Neuronal stem cell (in vitro differentiated cells): ENCODE results near the gene THSD4.

ENCODE experiments used
- DNase-seq: peaks from one replicate; pipeline ENCODE4 v3.0.0-alpha.2; 2013; ENCODE audit warnings: low spot score
- H2AFZ ChIP-seq: one replicate; pipeline ENCODE4 v1.6.1; 2013; ENCODE audit warnings: mild to moderate bottlenecking, low read length, inconsistent platforms
- H2AK5ac ChIP-seq: 2 replicates; pipeline ENCODE4 v1.6.1; 2013; ENCODE audit warnings: low read depth, mild to moderate bottlenecking, inconsistent platforms, low read length, moderate library complexity, mixed read lengths
- H2BK120ac ChIP-seq: 2 replicates; pipeline ENCODE4 v1.6.1; 2013; ENCODE audit warnings: low read depth, mild to moderate bottlenecking, inconsistent platforms, low read length, moderate library complexity, mixed read lengths
- H2BK12ac ChIP-seq: one replicate; pipeline ENCODE4 v1.6.1; 2013; ENCODE audit warnings: low read length, inconsistent platforms
- H2BK15ac ChIP-seq: 2 replicates; pipeline ENCODE4 v1.6.1; 2013; ENCODE audit warnings: mild to moderate bottlenecking, low read length, inconsistent platforms, mixed read lengths
- H2BK5ac ChIP-seq: one replicate; pipeline ENCODE4 v1.6.1; 2013; ENCODE audit warnings: inconsistent platforms, mild to moderate bottlenecking, low read length, moderate library complexity
- H3K14ac ChIP-seq: one replicate; pipeline ENCODE4 v1.6.1; 2013; ENCODE audit warnings: low read length, inconsistent platforms
- H3K18ac ChIP-seq: 2 replicates; pipeline ENCODE4 v1.6.1; 2013; ENCODE audit warnings: low read length, inconsistent platforms
- H3K23ac ChIP-seq: 2 replicates; pipeline ENCODE4 v1.6.1; 2013; ENCODE audit warnings: low read depth, mild to moderate bottlenecking, mixed read lengths, low read length, inconsistent platforms; ENCODE audit not compliant: poor library complexity
- H3K27ac ChIP-seq: replicated peaks from 3 replicates; pipeline ENCODE4 v1.5.1; 2013; ENCODE audit warnings: low read length, inconsistent platforms
- H3K27me3 ChIP-seq, 3 experiments: 2 replicates each; pipeline ENCODE4 v1.6.1; 2013; ENCODE audit warnings: low read length in 3 of 3, mild to moderate bottlenecking in 2 of 3, inconsistent platforms in 1 of 3, low read depth in 1 of 3, mixed read lengths in 1 of 3, moderate library complexity in 1 of 3; ENCODE audit not compliant: control insufficient read depth in 3 of 3, insufficient read depth in 3 of 3
- H3K36me3 ChIP-seq, 2 donors: replicated peaks in 1 of 2; 2 replicates each; pipeline ENCODE4 v1.6.1; 2013; ENCODE audit warnings: low read length in 2 of 2; ENCODE audit not compliant: control insufficient read depth in 2 of 2, insufficient read depth in 2 of 2
- H3K4ac ChIP-seq: 2 replicates; pipeline ENCODE4 v1.6.1; 2013; ENCODE audit warnings: inconsistent platforms, mild to moderate bottlenecking, low read length, moderate library complexity
- H3K4me1 ChIP-seq, 2 donors: 1 replicate in 1 of 2; 2 replicates in 1 of 2; pipeline ENCODE4 v1.6.1; 2013; ENCODE audit warnings: low read length in 2 of 2, low read depth in 1 of 2; ENCODE audit not compliant: control insufficient read depth in 2 of 2, insufficient read depth in 1 of 2
- H3K4me2 ChIP-seq: one replicate; pipeline ENCODE4 v1.6.1; 2013; ENCODE audit warnings: mild to moderate bottlenecking, low read length, inconsistent platforms; ENCODE audit not compliant: insufficient read depth, poor library complexity, severe bottlenecking
- H3K4me3 ChIP-seq, 2 donors: 2 replicates each; pipeline ENCODE4 v1.5.1; 2013; ENCODE audit warnings: low read length in 2 of 2, mild to moderate bottlenecking in 2 of 2, inconsistent platforms in 1 of 2, moderate library complexity in 1 of 2
- H3K79me1 ChIP-seq: one replicate; pipeline ENCODE4 v1.6.1; 2013; ENCODE audit warnings: low read depth, mild to moderate bottlenecking, inconsistent platforms, low read length, moderate library complexity
- H3K9ac ChIP-seq: one replicate; pipeline ENCODE4 v1.6.1; 2013; ENCODE audit warnings: mild to moderate bottlenecking, low read depth, low read length, inconsistent platforms; ENCODE audit not compliant: poor library complexity
- H3K9me3 ChIP-seq, 2 donors: replicated peaks in 1 of 2; 2 replicates each; pipeline versions ENCODE3 to v1.6.1; 2013; ENCODE audit warnings: low read length in 2 of 2, mild to moderate bottlenecking in 2 of 2, inconsistent platforms in 1 of 2, low read depth in 1 of 2, mixed read lengths in 1 of 2, moderate library complexity in 1 of 2; ENCODE audit not compliant: control insufficient read depth in 2 of 2, insufficient read depth in 1 of 2
- H4K8ac ChIP-seq: one replicate; pipeline ENCODE4 v1.6.1; 2013; ENCODE audit warnings: low read depth, mild to moderate bottlenecking, inconsistent platforms, low read length, moderate library complexity
- H4K91ac ChIP-seq: one replicate; pipeline ENCODE4 v1.6.1; 2013; ENCODE audit warnings: low read length, low read depth, mild to moderate bottlenecking, inconsistent platforms; ENCODE audit not compliant: poor library complexity
- whole genome bisulfite sequencing, 2 donors: extraction: QIAGEN DNeasy Blood & Tissue Kit; methylation state at CpG; one replicate each; pipeline ENCODE4 v1.1.7; 2013; ENCODE audit warnings: missing lambda C conversion rate in 2 of 2, mixed read lengths in 1 of 2; ENCODE audit not compliant: insufficient read length in 2 of 2, insufficient replicate concordance in 1 of 2; ENCODE audit errors: extremely low coverage in 2 of 2; 5-methylcytosine and 5-hydroxymethylcytosine counted together

THSD4 gene

GRCh38 chr15:71384501-71384900 lies 269.2 kb downstream of the THSD4 start:
- peaks cover 0 to 2% of the 10 kb centered on the region in 2 donors for H3K4me1 ChIP-seq
- no peak overlapping the region for H3K4me2 ChIP-seq
- WGBS, 2 donors = no CpG with 5 or more reads among the region's 3 CpGs
- H2BK5ac ChIP-seq = no peak overlapping the region
- no peak overlapping the region for H3K23ac ChIP-seq
- H3K27me3 ChIP-seq = peaks cover 0 to 28% (median 0%) of the 10 kb centered on the region in 3 experiments
- H3K18ac ChIP-seq = no peak overlapping the region
- H3K79me1 ChIP-seq = no peaks in the 10 kb centered on the region
- H3K27ac ChIP-seq = no peak overlapping the region
- no peaks in the 10 kb centered on the region for H3K9me3 ChIP-seq
- no peak overlapping the region for H2BK120ac ChIP-seq
- DNase-seq = no peak
- H3K14ac ChIP-seq = no peak overlapping the region
- no peak overlapping the region for H4K91ac ChIP-seq
- no peak overlapping the region for H2BK15ac ChIP-seq
- no peak overlapping the region for H3K4me3 ChIP-seq
- no peak overlapping the region for H2AK5ac ChIP-seq
- H4K8ac ChIP-seq = no peak overlapping the region
- no peak overlapping the region for H2AFZ ChIP-seq
- no peak overlapping the region for H2BK12ac ChIP-seq
- H3K4ac ChIP-seq = no peak overlapping the region
- no peaks in the 10 kb centered on the region for H3K36me3 ChIP-seq
- no peak overlapping the region for H3K9ac ChIP-seq

GRCh38 chr15:71385026-71385425 lies 269.8 kb downstream of the THSD4 start:
- no peak overlapping the region for H2BK15ac ChIP-seq
- H3K36me3 ChIP-seq = no peaks in the 10 kb centered on the region
- no peak overlapping the region for H4K8ac ChIP-seq
- no peak overlapping the region for H2BK12ac ChIP-seq
- H3K14ac ChIP-seq = no peak overlapping the region
- H3K9me3 ChIP-seq = no peaks in the 10 kb centered on the region
- no peak overlapping the region for H4K91ac ChIP-seq
- H3K4ac ChIP-seq = no peak overlapping the region
- peaks cover 0 to 2% of the 10 kb centered on the region in 2 donors for H3K4me1 ChIP-seq
- no CpG with 5 or more reads among the region's 4 CpGs for WGBS, 2 donors
- no peak overlapping the region for H2AFZ ChIP-seq
- H2BK5ac ChIP-seq = no peak overlapping the region
- H2BK120ac ChIP-seq = no peak overlapping the region
- no peak overlapping the region for H3K27ac ChIP-seq
- H3K9ac ChIP-seq = no peak overlapping the region
- H3K27me3 ChIP-seq = peaks cover 0 to 28% (median 0%) of the 10 kb centered on the region in 3 experiments
- no peak overlapping the region for H3K18ac ChIP-seq
- no peak overlapping the region for H2AK5ac ChIP-seq
- H3K4me2 ChIP-seq = no peak overlapping the region
- no peak overlapping the region for H3K4me3 ChIP-seq
- DNase-seq = no peak
- H3K23ac ChIP-seq = no peak overlapping the region
- H3K79me1 ChIP-seq = no peaks in the 10 kb centered on the region

- no peak overlapping the region for H3K4me2 ChIP-seq
- no peak overlapping the region for H2AFZ ChIP-seq
- no peak overlapping the region for H2BK15ac ChIP-seq
- no peak overlapping the region for H2AK5ac ChIP-seq
- no peak overlapping the region for H3K4me3 ChIP-seq
- no peaks in the 10 kb centered on the region for H3K79me1 ChIP-seq
- H3K14ac ChIP-seq = no peak overlapping the region
- H4K8ac ChIP-seq = no peak overlapping the region
- H3K4ac ChIP-seq = no peak overlapping the region
- H3K23ac ChIP-seq = no peak overlapping the region
- H4K91ac ChIP-seq = no peak overlapping the region
- H3K18ac ChIP-seq = no peak overlapping the region
- H3K27me3 ChIP-seq = peaks cover 0 to 28% (median 0%) of the 10 kb centered on the region in 3 experiments
- peaks cover 0 to 2% of the 10 kb centered on the region in 2 donors for H3K4me1 ChIP-seq
- no peak for DNase-seq
- no peak overlapping the region for H3K27ac ChIP-seq
- no peak overlapping the region for H2BK12ac ChIP-seq
- H3K9me3 ChIP-seq = no peaks in the 10 kb centered on the region
- H2BK120ac ChIP-seq = no peak overlapping the region
- no CpG with 5 or more reads among the region's 5 CpGs for WGBS, 2 donors
- no peaks in the 10 kb centered on the region for H3K36me3 ChIP-seq
- no peak overlapping the region for H3K9ac ChIP-seq
- no peak overlapping the region for H2BK5ac ChIP-seq
Measured at GRCh38 chr15:71385457-71385856, 270.2 kb downstream of the THSD4 start.

GRCh38 chr15:71386005-71386404 lies 270.7 kb downstream of the THSD4 start:
- Histone ChIP-seq H3K4ac (no peak overlapping the region), H3K18ac (no peak overlapping the region), H3K27ac (no peak overlapping the region), H3K27me3 (peaks cover 0 to 28% (median 0%) of the 10 kb centered on the region in 3 experiments), H2BK5ac (no peak overlapping the region), H3K14ac (no peak overlapping the region), H3K23ac (no peak overlapping the region), H4K91ac (no peak overlapping the region), H3K4me3 (no peak overlapping the region), H3K4me2 (no peak overlapping the region), H2BK12ac (no peak overlapping the region), H3K9me3 (no peaks in the 10 kb centered on the region), H3K36me3 (no peaks in the 10 kb centered on the region), H2BK120ac (no peak overlapping the region), H3K9ac (no peak overlapping the region), H3K4me1 (peaks cover 0 to 2% of the 10 kb centered on the region in 2 donors), H4K8ac (no peak overlapping the region), H2BK15ac (no peak overlapping the region), H3K79me1 (no peaks in the 10 kb centered on the region), H2AFZ (no peak overlapping the region), H2AK5ac (no peak overlapping the region)
- WGBS, 2 donors = no CpG with 5 or more reads among the region's 2 CpGs
- no peak for DNase-seq
